Measurements from ENCODE around the gene C1QB. TPM values are rescaled to one million over a fixed set of nuclear protein-coding genes. Genes with fewer than 3 reads are reported as not detected.

Gene C1QB
- total and polyA plus RNA-seq, 2 donors (not counting 1 experiment from before 2014, with no cell fraction given): 0.16 TPM; not detected in 1

DNA sequence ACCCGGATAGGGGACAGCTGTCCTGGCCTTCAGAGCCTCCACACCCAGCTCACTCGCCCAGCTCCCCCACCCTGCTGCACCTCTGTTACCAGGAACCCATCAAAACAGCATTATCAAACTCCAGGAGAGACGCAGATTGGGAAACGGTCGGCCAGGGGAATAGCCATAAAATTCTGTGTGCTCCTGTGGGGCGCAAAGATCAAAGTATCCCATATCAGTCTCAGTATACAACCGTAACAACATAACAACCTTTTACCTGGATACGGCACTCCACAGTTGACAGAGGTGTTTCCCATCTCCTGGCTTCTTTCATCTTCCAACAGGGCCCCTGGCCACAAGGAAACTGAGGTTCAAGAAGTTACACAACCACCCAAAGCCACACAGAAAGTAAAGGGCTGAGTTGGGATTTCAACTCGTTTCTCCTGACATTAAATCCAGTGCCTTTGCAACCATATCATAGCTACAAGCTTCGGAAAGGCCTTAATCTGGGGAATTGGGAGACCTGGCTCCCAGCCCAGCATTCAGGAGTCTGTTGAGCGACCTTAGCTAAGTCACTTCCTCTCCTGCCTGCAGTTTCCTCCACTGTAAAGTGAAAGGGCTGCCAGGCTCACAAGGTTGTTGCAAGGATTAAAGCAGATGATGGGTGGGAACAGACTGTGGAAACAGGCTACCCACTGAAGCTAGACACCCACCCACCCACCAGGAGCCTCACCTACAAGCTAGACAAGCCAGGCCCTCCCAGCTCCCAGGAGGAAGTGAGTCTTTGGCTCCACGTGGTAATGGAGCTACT lies 49.5 kb downstream of the C1QB start:
- POLR2A ChIA-PET: no interaction called here
- H3K27ac Mint-ChIP-seq: no peak overlapping the region
- H3K9me3 Mint-ChIP-seq (ENCODE audit: insufficient read depth): no peaks in the 10 kb centered on the region
- no peaks in the 10 kb centered on the region for H3K4me1 Mint-ChIP-seq
- Histone ChIP-seq H3K9ac (ENCODE audit: low read length) (no peak overlapping the region), H3K4me3 (ENCODE audit: control extremely low read depth in 1 of 5, extremely low read depth in 1 of 5, insufficient read depth in 1 of 5, low read depth in 2 of 5, low read length in 4 of 5) (no peak overlapping the region), H3K27me3 (replicated peaks in 1 of 4; ENCODE audit: control extremely low read depth in 1 of 4, control insufficient read depth in 3 of 4, insufficient read depth in 4 of 4, low read length in 3 of 4) (peaks cover 0 to 8% (median 0%) of the 10 kb centered on the region in 4 experiments), H4K20me1 (ENCODE audit: control insufficient read depth, insufficient read depth, low read length, poor library complexity, severe bottlenecking) (no peaks in the 10 kb centered on the region), H3K36me3 (replicated peaks in 1 of 2; ENCODE audit: control extremely low read depth in 1 of 2, control insufficient read depth in 1 of 2, extremely low read depth in 1 of 2, insufficient read depth in 2 of 2, low read length in 1 of 2) (no peaks in the 10 kb centered on the region), H3K79me2 (ENCODE audit: control insufficient read depth, insufficient read depth, low read length) (no peaks in the 10 kb centered on the region), H2AFZ (ENCODE audit: insufficient read depth, low read depth, low read length, poor library complexity, severe bottlenecking) (no peak overlapping the region), H3K9me3 (ENCODE audit: control extremely low read depth in 1 of 3, control insufficient read depth in 2 of 3, insufficient read depth in 1 of 3, low read length in 2 of 3) (no peaks in the 10 kb centered on the region), H3K4me2 (replicated peaks; ENCODE audit: low read depth, low read length, poor library complexity, severe bottlenecking) (no peak overlapping the region), H3K27ac (ENCODE audit: low read length in 2 of 2) (no peak overlapping the region), H3K4me1 (ENCODE audit: control insufficient read depth in 2 of 2, insufficient read depth in 2 of 2, low read length in 2 of 2) (no peaks in the 10 kb centered on the region)
- intact Hi-C loops (cut with micrococcal nuclease): loop anchor here (10.0 kb wide), 1 partner anchor 482 kb away; no protein-coding TSS in a partner anchor
- H3K27me3 Mint-ChIP-seq: peaks cover 24% of the 10 kb centered on the region
- TF ChIP-seq EZH2 (IDR thresholded peaks at IDR 0.05; ENCODE audit: borderline replicate concordance, insufficient read depth, low read depth, low read length, poor library complexity, severe bottlenecking) (no peak), CTCF (IDR thresholded peaks at IDR 0.05) (no peak)
- ATAC-seq (ENCODE audit: low read depth) (no peak), DNase-seq (no peak)
- no peak overlapping the region for H3K4me3 Mint-ChIP-seq
- CTCF ChIA-PET: interaction anchor here (0.6 to 1.0 kb wide), 2 partner anchors 16 to 510 kb away, joined by 4 to 5 read pairs; no protein-coding TSS in a partner anchor
- 70% methylated on average over 10 of the region's 12 CpGs for WGBS (ENCODE audit: insufficient coverage)

All from B cell (primary cell).